HL-60 (cell line): ENCODE measurements around the gene B3GNT9.

Experiments used
- DNase-seq, 2 experiments: peaks; one replicate each; pipeline ENCODE4 v3.0.0-alpha.2; 2010 to 2020; ENCODE audit warnings: low read depth in 1 of 2, low spot score in 1 of 2
- H3K27ac ChIP-seq: fragments of 250-450 bp; sonication (Bioruptor Pico); replicated peaks from 2 replicates; pipeline ENCODE4 v1.5.1; 2020; ENCODE audit warnings: mild to moderate bottlenecking, moderate library complexity
- H3K27me3 ChIP-seq: fragments of 250-450 bp; sonication (Bioruptor Pico); 2 replicates; pipeline ENCODE4 v1.5.1; 2021; ENCODE audit warnings: mild to moderate bottlenecking, moderate library complexity; ENCODE audit not compliant: insufficient read depth, poor library complexity, severe bottlenecking
- H3K4me3 ChIP-seq: replicated peaks from 2 replicates; pipeline ENCODE4 v1.5.1; 2011; ENCODE audit warnings: mild to moderate bottlenecking, control low read depth, low read length; ENCODE audit not compliant: insufficient read depth
- GABPA ChIP-seq: IDR thresholded peaks from 2 replicates; pipeline ENCODE4 v1.6.1; 2012; ENCODE audit warnings: low read depth
- POLR2AphosphoS5 ChIP-seq: IDR thresholded peaks from 2 replicates; pipeline ENCODE4 v1.6.1; 2012; ENCODE audit warnings: low read depth
- SPI1 ChIP-seq: IDR thresholded peaks from 2 replicates; pipeline ENCODE4 v1.6.1; 2012; ENCODE audit warnings: low read depth, mild to moderate bottlenecking, borderline replicate concordance
- TF ChIP-seq, protein P1 (sequence below): IDR thresholded peaks from one replicate; pipeline ENCODE4 v1.5.1; 2011; ENCODE audit warnings: low read length, control low read depth, inconsistent platforms; ENCODE audit not compliant: insufficient read depth
- TF ChIP-seq, protein P2 (sequence below): IDR thresholded peaks from 2 replicates; pipeline ENCODE4 v1.6.1; 2012; ENCODE audit warnings: low read depth; ENCODE audit not compliant: insufficient replicate concordance

The B3GNT9 gene

GRCh38 chr16:67190041-67190440, 39.2 kb upstream of the B3GNT9 start, which contains the start of gene EXOC3L1:
TSS of gene EXOC3L1 (minus strand) at chr16:67190136. CDS start at chr16:67189676, 460 bp downstream.
- Histone ChIP-seq H3K27me3 (peaks cover 2% of the 10 kb centered on the region), H3K4me3 (no peak within 1 kb of the TSS), H3K27ac (no peak within 1 kb of the TSS)
- DNase-seq: no peak
- TF ChIP-seq POLR2AphosphoS5 (no peak), GABPA (no peak), SPI1 (no peak)
- TF ChIP-seq, protein P1, sequence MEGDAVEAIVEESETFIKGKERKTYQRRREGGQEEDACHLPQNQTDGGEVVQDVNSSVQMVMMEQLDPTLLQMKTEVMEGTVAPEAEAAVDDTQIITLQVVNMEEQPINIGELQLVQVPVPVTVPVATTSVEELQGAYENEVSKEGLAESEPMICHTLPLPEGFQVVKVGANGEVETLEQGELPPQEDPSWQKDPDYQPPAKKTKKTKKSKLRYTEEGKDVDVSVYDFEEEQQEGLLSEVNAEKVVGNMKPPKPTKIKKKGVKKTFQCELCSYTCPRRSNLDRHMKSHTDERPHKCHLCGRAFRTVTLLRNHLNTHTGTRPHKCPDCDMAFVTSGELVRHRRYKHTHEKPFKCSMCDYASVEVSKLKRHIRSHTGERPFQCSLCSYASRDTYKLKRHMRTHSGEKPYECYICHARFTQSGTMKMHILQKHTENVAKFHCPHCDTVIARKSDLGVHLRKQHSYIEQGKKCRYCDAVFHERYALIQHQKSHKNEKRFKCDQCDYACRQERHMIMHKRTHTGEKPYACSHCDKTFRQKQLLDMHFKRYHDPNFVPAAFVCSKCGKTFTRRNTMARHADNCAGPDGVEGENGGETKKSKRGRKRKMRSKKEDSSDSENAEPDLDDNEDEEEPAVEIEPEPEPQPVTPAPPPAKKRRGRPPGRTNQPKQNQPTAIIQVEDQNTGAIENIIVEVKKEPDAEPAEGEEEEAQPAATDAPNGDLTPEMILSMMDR: no peak
- TF ChIP-seq, protein P2, sequence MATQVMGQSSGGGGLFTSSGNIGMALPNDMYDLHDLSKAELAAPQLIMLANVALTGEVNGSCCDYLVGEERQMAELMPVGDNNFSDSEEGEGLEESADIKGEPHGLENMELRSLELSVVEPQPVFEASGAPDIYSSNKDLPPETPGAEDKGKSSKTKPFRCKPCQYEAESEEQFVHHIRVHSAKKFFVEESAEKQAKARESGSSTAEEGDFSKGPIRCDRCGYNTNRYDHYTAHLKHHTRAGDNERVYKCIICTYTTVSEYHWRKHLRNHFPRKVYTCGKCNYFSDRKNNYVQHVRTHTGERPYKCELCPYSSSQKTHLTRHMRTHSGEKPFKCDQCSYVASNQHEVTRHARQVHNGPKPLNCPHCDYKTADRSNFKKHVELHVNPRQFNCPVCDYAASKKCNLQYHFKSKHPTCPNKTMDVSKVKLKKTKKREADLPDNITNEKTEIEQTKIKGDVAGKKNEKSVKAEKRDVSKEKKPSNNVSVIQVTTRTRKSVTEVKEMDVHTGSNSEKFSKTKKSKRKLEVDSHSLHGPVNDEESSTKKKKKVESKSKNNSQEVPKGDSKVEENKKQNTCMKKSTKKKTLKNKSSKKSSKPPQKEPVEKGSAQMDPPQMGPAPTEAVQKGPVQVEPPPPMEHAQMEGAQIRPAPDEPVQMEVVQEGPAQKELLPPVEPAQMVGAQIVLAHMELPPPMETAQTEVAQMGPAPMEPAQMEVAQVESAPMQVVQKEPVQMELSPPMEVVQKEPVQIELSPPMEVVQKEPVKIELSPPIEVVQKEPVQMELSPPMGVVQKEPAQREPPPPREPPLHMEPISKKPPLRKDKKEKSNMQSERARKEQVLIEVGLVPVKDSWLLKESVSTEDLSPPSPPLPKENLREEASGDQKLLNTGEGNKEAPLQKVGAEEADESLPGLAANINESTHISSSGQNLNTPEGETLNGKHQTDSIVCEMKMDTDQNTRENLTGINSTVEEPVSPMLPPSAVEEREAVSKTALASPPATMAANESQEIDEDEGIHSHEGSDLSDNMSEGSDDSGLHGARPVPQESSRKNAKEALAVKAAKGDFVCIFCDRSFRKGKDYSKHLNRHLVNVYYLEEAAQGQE: no peak

- TF ChIP-seq, protein P1: no peak
- TF ChIP-seq POLR2AphosphoS5: no peak
- no peak for TF ChIP-seq GABPA
- TF ChIP-seq, protein P2: no peak
- no peak for TF ChIP-seq SPI1
- peaks cover 7% of the 10 kb centered on the region for H3K27me3 ChIP-seq
- H3K27ac ChIP-seq: no peak overlapping the region
- no peak for DNase-seq
- H3K4me3 ChIP-seq: no peak overlapping the region
These were observed 38.0 kb upstream of the B3GNT9 start for GRCh38 chr16:67188798-67189197.

- no peak overlapping the region for H3K27ac ChIP-seq
- no peak for DNase-seq
- H3K27me3 ChIP-seq: peaks cover 7% of the 10 kb centered on the region
- no peak overlapping the region for H3K4me3 ChIP-seq
- no peak for TF ChIP-seq POLR2AphosphoS5
- no peak for TF ChIP-seq GABPA
- TF ChIP-seq SPI1: no peak
- TF ChIP-seq, protein P1: no peak
- TF ChIP-seq, protein P2: no peak
These were observed 37.5 kb upstream of the B3GNT9 start for GRCh38 chr16:67188323-67188722.
